Middle frontal gyrus (tissue), 1 donor: ENCODE results near the gene TMEM119.
A peak's percentile ranks its signal among the peaks of the same experiment; 100 is the strongest.
"Not testable (repeated sequence)": the region's sequence is repeated elsewhere in the genome, so short reads cannot be mapped to it uniquely, and the experiment has no call there.

Experiments
- DNase-seq: peaks from one replicate; pipeline ENCODE4 v3.0.0-alpha.2; 2015; ENCODE audit warnings: low spot score; ENCODE audit errors: extremely low spot score

Gene TMEM119

DNA sequence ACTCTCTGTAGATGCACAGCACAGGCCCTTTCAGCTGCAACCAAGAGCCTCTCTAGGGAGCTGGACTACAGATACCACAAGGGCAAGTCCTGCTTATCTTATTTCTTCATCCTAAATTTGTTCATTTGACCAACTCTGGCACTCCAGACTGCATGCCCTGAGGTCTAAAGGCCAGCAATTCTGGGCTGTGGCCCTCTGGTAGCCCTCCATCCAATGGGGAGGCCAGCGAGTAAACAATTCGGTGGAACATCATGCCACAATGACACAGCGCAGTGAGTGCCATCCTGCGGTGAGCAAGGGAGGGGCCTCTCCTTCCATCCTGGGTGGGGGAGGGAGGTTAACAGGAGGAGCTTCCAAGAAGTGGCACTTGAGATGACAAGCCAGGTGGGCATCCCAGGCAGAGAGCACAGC is 36.5 kb upstream of the TMEM119 start:
- no peak for DNase-seq

DNA sequence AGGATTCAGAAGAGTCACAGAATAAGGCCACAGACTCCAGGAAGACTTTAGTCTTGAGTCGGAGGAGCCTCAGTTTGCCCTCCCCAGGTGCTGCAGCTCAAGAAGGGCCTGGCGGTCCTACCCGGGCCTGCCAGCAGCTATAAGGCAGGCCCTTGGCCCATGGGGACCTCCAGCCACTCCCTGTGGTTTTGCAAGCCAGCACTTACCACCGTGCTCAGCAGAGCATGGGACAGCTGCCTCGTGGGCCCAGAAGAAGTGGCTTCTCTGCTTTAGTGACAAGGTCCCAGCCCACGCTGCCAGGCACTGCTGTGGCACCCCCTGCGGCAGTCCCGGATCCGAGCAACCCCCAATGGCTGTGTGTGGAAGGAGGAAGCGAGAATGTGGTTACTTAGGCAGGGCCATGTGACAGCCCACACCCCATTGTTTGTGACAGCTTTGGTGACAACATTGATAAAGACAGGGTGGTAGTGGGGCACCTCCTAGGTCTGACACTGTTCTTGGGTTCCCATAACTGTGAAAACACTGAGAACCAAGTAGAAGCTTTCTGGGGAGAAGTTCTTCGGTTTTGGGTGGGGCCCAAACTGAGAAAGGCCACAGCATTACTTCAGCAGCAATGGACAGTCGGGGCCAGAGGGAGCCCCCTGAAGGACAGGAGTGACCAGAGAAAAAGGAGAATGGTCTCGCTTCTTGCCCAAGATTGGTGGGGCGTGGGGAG is 35.8 kb upstream of the TMEM119 start, which contains the start of gene SELPLG:
SELPLG (minus strand) TSS at position 361 of the 715 bp plus-strand sequence. CDS start 9,587 bp downstream, outside the sequence.
- DNase-seq = no peak

DNA sequence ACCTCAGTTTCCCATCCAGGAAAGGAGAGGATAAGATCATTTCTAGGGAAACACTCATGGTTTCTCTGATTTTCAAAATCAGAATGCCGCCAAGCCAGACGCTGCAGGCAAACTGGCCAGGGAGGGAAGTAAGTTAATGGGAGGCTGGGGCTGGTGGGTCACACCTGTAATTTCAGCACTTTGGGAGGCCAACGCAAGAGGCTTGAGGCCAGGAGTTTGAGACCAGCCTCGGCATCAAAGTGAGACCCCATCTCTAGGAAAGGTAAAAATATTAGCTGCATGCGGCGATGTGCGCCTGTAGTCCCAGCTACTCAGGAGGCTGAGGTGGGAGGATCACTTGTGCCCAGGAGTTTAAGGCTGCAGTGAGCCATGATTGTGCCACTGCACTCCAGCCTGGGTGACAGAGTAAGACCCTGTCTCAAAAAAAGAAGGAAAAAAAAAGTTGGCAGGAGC is 35.2 kb upstream of the TMEM119 start:
- DNase-seq = no peak

DNA sequence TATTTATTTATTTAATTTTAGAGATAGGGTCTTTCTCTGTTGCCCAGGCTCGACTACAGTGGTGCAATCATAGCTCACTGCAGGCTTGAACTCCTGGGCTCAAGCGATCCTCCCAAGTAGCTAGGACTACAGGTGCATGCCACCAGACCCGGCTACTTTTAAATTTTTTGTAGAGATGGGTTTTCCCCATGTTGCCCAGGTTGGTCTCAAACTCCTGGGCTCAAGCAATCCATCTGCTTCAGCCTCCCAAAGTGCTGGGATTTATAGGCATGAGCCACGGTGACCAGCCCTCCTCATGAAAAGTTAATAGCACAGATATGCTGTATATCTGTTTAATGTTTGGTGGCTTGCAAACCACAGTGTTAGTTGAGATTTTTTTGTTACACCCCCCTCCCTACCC is 33.4 kb upstream of the TMEM119 start:
- not testable (repeated sequence) for DNase-seq

DNA sequence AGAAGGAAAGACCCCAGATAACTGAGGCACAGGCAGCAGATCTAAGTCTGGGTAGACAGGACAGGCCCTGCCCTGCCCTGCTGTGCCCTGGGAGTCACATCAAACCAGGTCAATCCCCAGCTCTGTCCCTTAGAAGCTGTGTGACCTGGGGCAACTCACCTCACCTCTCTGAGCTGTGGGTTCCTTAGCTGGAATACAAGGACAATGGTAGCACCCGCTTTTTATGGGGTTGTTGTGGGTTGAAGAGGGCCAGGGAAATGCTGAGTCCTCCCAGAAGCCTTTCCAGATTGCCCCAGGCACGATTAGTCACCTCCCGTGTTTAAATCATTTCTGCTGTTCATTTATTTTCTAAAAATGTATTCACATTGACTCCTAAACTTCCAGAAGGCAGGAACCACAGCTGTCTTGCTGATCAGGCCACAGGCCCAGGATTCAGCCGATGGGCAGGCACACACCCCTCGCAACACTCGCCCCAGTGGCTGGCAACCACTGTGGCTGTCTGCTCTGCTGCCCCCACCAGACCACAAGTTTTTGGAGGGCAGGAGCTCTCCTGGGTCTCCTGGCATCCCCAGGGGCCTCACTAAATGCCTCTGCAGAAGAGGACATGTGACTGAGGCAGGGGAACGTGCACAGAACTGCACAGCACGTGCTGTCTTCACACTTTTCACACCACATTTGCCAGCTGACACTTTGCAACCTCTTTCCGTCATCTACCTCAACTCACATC is 32.8 kb upstream of the TMEM119 start:
- DNase-seq = no peak

DNA sequence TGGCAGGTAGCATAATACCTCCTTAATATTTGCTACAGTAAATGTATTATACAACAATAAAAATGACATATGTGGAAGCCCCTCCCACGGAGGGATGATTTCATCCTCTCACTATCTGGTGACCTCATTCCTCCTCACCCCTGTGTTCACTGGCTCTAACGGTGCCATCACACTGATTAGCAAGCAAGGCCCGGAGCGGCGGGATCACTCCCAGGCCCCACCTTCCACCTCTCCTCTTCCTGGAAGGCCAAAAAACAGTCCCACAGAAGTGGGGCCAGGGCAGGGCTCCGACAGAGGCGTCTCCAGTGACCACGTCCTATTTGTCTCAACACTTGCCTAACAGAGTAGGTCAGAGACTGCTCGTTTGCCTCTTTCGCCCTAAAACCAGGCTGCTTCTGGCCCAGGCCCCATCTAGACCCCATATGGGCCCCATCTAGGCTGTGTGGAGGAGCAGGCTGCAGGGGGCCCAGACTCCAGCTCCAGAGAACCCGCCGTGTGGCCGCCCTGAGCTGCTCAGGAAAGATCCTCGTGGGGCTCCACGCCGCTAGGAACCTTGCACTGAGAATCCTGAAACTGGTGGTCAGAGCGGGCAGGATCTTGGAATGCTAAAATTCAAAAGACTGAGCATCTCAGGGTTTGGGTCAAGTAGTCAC is 32.1 kb upstream of the TMEM119 start:
- no peak for DNase-seq

DNA sequence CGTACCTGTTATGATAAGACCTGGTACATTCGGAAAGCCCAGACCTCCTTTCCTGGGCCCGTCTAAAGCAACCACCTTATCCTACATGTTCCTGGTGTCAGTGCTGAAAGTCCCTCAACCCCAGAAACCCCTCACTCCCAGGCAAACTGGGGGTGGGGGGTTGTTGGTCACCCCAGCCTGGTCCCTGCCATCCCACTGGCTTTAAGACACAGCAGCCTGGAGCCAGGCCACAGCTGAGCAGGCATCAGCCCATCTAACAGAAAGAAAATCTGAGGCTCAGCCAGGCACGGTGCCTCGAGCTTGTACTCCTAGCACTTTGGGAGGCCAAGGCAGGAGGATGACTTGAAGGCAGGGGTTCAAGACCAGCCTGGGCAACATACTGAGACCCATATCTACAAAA is 31.3 kb upstream of the TMEM119 start:
- DNase-seq = no peak

DNA sequence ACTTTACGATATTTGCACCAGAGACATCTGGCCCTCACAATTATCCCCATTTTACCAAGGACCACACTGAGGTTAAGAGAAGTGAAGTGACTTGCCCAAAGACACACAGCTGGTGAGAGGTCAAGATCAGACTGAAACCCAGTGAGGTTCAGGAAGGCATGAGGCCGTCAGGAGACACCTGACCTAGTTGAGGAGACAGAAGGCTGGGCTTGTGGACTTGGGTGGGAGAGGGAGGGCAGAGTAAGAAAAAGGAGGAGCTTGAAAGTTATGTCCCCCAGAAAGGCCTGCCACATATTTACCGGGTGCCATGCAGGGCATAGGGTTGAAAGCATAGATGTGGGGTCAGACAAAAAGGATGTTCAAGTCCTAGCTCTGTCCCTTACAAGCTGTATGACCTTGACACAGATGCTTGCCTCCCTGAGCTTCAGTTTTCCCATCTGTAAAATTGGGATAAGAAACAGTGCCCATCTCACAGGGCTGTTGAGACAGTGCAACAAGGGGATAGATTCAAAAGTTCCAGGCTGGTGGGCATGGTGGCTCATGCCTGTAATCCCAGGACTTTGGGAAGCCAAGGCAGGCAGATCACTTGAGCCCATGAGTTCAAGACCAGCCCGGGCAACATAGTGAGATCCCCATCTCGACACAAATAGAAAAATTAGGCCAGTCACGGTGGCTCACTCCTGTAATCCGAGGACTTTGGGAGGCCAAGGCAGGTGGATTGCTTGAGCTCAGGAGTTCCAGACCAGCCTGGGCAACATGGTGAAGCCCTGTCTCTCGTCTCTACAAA is 29.4 kb upstream of the TMEM119 start:
- no peak for DNase-seq

DNA sequence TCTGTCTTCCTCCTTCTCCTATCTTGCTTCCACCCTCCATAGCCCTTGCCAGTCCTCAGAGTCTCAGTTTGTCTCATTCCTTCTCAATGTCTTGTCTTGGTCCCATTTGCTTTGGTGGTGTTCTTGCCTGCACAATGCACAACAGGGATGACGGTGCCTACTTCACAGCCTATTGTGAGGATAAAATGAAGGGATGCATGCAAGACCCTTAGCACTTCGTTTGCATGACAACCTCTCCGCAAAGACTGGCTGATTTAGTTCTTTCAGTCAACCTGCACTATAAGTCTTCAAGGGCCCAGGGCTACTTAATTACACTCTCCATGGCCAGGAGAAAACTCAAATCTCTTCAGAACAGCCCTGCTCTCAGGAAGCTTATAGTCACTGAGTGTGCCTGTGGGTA is 27.3 kb upstream of the TMEM119 start:
- no peak for DNase-seq

DNA sequence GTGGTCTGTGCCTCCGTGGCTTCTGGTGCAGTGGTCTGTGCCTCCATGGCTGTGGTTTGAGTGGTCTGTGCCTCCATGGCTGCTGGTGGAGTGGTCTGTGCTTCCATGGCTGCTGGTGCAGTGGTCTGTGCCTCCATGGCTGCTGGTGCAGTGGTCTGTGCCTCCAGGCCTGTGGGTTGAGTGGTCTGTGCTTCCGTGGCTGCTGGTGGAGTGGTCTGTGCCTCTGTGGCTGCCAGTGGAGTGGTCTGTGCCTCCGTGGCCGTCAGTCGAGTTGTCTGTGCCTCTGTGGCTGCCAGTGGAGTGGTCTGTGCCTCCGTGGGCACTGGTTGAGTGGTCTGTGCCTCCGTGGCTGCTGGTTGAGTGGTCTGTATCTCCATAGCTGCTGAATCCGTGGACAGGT is 25.7 kb upstream of the TMEM119 start:
- no peak for DNase-seq

DNA sequence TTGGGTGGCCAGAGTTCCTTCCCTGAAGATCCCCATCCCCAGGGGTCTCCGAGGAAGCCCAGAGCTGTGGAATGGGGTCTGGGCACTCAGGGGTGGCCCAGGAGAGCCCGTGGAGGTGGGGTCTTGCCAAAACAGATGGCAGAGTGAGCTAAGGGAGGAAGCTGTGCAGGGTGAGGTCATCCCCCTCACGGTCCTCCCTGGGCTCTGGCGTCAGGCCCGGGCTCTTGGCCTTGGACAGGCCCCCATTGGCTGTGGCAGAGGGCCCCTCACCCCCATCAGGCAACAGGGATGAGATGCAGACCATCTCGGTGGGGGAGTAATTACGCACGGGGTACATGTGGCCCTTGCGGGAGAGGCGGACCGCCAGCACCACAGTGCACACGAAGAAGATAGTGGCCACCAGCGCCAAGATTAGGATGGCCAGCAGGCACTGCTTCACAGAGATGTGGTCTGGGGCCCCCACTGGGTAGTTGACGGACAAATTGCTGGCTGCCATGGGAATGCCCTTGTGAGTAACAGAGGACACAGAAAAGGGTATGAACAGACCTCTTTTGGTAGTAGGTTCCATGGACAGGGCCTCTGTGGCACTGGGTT is 25.1 kb upstream of the TMEM119 start:
- DNase-seq = no peak

DNA sequence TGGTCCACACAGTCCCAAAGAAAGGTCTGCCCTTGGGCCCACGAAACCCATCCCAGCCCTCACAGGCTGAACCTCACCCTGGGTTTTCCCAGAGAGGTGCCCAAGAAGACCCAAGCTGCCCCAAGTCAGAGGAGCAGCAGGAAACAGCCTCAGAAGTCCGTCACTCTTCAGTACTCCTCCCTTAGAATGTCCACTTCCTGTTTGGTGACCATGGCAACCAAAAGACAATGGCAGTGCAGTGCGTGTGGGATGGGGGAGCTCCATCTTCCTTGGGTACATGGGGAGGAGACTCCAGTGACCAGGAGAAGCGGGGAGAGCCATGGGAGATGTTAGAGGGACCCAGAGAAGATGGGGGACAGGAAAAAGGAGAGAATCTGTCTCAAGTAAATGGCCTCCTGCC is 24.5 kb upstream of the TMEM119 start:
- DNase-seq = no peak

DNA sequence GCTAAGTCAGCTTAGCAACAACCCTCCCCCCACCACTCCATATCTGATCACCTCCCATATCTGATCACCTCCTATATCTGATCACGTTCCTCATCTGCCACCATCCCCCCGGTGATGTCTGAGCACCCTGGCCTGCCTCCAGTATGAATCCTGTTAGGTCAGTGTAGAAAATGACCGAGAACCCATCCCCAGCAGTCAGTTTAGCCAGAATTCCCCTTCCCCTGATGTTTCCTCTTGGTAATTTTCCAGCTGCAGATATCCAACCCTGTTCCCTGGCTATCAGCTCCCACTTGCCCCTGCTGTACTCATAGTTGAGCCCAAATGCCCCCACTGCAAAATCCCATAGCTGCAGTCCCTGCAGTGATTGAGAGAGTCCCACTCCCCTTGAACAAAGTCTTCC is 23.3 kb upstream of the TMEM119 start:
- DNase-seq = no peak

DNA sequence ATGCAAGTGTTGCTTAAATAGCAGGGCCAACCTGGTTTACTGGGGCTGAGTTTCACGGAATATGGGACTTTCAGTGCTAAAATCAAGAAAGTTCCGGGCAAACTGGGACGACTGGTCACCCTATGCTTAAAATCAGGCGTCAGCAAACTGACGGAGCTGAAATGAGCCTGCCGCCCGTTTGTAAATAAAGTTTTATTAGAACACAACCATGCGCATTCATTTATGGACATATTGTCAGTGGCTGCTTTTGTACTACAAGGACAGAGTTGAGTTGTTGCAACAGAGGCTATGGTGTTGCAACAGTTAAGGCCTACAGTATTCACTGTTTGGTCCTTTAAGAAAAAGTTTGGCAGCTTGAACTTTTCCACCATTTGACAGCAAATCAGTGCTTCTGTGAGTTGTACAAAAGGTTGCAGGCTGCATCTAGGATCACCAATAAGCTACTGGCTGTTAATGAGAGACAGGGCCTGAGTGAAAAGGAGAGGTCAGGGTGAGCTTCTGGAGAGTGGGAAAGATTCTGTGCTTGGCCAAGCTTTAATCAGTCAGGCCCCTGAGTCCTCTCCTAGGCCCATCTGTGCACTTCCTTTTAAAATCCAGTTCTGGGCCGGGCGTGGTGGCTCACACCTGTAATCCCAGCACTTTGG is 22.5 kb upstream of the TMEM119 start:
- DNase-seq = no peak

DNA sequence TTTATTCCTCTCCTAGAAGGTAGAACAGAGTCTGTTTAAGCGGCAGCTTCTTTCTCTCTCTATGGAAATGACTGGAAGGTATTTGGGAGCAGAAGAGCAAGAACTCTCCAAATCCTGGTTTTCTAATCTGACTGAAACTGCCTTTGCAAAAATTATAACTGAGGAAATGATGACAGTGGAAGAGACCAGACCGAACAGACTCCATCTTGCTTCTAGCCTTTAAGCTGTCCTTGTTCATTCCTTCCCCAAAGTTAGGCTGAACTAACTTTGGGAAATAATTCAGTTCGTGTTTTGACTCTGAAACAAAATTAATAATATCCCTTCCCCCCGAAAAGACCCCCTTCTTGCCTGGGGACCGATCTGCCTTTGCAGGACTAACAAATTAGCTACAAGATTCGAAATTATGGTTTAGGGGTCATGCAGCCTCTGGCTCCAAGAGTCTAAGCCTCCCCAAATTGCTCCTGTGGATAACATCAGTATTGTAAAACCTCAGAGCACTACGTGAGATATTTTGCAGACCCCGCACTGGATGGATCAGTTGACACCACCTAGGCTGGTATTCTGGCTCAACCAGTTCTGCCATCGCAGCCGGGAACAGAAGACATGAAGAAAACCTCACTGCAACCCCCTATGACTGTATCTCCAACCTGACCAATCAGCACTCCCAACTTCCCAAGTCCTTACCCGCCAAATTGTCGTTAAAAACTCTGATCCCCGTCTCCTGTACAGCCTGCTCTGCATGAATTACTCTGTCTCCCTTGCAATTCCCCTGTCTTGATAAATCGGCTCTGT is 21.7 kb upstream of the TMEM119 start:
- DNase-seq = no peak

DNA sequence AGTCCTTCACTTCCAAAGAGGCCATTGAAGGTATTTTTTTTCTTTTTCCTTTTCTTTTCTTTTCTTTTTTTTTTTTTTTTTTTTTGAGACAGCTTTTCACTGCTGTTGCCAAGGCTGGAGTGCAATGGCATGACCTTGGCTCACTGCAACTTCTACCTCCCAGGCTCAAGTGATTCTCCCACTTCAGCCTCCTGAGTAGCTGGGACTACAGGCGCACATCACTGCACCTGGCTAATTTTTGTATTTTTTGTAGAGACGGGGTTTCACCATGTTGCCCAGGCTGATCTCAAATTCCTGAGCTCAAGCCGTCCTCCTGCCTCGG is 21.0 kb upstream of the TMEM119 start:
- DNase-seq = not testable (repeated sequence)

DNA sequence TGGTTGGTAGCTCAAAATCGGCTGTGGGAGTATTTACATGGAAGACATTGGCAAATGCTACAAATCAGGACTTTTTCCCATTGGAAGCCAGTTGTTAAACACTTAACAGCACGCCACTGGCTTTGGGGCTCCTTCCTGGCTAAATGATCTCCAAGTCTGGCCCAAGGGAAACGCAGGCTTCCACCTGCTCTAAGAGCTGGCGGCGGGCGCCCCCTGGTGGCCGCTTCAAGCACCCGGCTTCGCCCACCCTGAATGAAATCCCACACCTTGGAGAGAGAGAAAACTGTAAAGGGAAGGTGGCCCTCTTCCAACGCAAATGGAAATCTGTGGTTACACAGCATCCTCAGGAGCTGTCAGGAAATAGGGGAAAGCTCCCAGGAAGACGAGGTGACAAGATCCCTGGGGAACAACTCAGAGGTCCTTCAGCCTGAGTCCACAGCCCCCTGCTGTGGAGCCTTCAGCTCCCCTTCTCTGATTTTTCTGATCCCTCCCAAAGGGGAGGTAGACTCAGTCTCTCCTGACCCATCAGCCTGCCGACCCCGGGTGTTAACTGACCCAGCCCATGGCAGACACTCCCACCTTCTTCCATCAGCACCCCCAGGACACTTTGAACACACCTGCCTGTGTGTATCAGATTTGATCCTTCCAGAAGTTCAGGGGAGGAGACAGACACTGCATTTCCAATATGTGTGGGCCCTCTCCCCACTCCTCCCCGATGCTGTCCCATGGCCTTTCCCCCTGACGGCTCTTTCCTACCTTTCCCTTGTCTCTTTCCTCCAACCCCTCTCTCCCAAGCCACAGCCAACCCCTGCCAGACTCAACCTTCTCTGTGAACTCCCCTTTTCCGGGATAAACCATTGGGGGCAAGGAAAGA is 20.4 kb upstream of the TMEM119 start:
- peak; percentile 65 for DNase-seq

DNA sequence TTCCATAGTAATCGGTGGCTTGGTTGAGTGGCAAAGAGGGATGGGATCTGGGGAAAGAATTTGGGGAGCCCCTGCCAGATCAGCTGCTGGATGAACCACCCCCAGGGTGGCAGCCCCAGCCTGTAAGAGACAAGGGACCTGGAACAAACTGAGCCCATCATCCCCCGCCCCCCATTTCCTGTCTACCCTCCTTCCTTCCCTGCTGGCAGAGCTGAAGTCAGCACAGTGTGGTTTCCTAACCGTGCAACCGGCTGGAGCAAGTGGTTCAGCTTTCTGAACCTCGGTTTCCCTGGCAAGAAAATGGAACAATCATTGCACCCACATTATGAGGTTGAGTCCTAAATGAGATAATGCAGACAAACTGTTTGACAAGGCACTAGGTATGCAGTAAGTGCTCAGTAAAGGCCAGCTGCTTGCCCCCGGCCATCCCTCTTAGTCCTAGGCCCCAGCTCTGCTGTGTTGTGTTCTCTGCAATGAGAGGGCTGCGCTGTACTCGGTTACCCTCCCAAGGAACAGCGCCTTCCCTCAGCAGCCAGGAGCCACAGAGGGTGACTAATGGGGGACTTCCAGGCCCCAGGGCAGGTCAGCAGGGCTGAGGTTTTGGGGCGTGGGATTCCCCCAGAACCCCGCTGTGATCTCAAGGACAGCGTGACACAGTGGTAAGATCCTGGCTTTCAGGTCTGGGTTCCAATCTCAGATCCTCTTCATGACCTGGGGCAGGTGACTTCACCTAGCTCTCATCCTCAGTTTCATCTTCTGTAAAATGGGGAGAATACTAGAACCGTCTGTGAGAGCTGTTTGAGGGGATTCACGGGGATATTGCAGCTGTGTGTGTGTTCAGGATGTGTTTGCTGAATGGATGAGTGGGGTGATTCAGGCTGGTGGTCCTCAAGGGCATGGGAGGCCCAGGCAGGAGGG is 19.3 kb upstream of the TMEM119 start:
- DNase-seq = no peak
